ENCODE measurements around the gene EPYC. TPM values are rescaled to one million over a fixed set of nuclear protein-coding genes. Genes with fewer than 3 reads are reported as not detected.

Gene EPYC
- total RNA-seq, 4 donors from 2014 or later: not detected

DNA sequence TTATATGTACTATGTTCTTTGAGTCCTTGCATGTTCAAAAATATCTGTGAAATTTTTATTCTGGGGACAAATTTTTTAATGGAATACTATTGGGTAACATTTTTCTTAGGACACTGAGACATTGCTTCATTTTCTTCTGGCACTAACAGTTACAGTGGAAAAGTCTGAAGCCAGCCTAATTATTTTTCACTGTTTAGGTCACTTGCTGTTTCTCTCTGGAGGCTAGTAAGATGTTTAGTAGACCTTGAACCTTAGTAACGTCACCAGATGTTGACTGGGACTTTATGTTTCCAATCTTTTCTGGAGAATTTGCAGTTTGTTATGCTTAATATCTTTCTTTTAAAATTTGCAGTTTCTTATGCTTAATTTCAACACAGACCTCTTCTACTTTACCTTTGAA, 12.3 kb upstream of the EPYC start:
- intact Hi-C loops (cut with DNase I): no loop called here
- TF ChIP-seq CTCF (IDR thresholded peaks at IDR 0.05): no peak
- no peak for TF ChIP-seq EP300 (IDR thresholded peaks at IDR 0.05)
- TF ChIP-seq POLR2AphosphoS5 (IDR thresholded peaks at IDR 0.05): no peak
- TF ChIP-seq POLR2A (IDR thresholded peaks at IDR 0.05; ENCODE audit: low read depth): no peak
- H3K27ac ChIP-seq (replicated peaks in 1 of 4): no peak overlapping the region
- H3K27me3 ChIP-seq: no peaks in the 10 kb centered on the region
- no peaks in the 10 kb centered on the region for H3K9me3 ChIP-seq
- H3K4me1 ChIP-seq: peaks cover 0 to 14% (median 2%) of the 10 kb centered on the region in 4 donors
- H3K36me3 ChIP-seq: no peaks in the 10 kb centered on the region
- 82% methylated on average over 1 of the region's 1 CpG for WGBS
- no peak for DNase-seq (ENCODE audit: extremely low spot score)
- no peak overlapping the region for H3K4me3 ChIP-seq

- no peak overlapping the region for H3K4me3 ChIP-seq
- WGBS: 78% methylated on average over 1 of the region's 1 CpG
- no peaks in the 10 kb centered on the region for H3K36me3 ChIP-seq
- no peak for DNase-seq (ENCODE audit: extremely low spot score)
- no peak overlapping the region for H3K27ac ChIP-seq (replicated peaks in 1 of 4)
- TF ChIP-seq EP300 (IDR thresholded peaks at IDR 0.05) (no peak), POLR2A (IDR thresholded peaks at IDR 0.05; ENCODE audit: low read depth) (no peak), CTCF (IDR thresholded peaks at IDR 0.05) (no peak), POLR2AphosphoS5 (IDR thresholded peaks at IDR 0.05) (no peak)
- no peaks in the 10 kb centered on the region for H3K9me3 ChIP-seq
- no peaks in the 10 kb centered on the region for H3K4me1 ChIP-seq
- no peaks in the 10 kb centered on the region for H3K27me3 ChIP-seq
- intact Hi-C loops (cut with DNase I): no loop called here
Measured at GRCh38 chr12:91009319-91009950, 4.7 kb upstream of the EPYC start.

DNA sequence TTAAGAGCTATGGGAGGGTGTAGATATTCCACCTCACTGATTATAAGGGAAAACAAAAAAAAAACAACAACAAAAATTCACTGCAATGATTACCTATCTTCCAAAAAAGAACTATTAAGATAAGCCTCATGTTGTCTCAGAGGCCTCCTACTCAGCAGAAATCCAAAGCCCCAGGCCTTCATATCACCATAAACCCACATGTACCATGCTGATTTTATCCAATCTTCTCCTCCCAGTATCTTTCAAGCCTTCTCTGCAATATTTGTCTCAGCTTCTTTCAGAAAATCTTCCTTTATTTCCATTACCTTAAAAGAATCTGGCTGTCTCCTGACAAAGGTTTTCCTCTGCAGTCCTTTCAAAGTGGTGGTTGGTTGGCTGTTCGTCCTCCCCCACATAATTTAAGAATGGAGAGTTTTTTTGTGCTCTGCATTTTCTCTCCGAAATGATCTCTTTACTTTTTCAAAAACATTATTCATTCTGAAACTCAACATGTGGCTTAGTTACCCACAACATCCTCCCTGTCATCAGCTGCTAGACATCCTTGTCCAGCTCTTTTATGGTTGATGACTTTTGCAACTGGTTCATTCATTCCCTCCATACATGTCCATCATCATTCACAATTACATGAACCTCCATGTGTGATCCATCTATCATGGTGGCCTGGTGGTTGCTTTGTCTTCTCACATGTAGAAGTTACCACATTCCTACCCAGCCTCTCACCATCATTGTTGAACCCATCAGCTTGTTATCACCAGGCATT, 2.9 kb upstream of the EPYC start:
- Histone ChIP-seq H3K27me3 (no peaks in the 10 kb centered on the region), H3K36me3 (no peaks in the 10 kb centered on the region), H3K9me3 (no peaks in the 10 kb centered on the region), H3K4me1 (no peaks in the 10 kb centered on the region), H3K27ac (replicated peaks in 1 of 4) (no peak overlapping the region), H3K4me3 (no peak overlapping the region)
- 87% methylated on average over 2 of the region's 2 CpGs for WGBS
- no peak for TF ChIP-seq EP300 (IDR thresholded peaks at IDR 0.05)
- intact Hi-C loops (cut with DNase I): no loop called here
- DNase-seq (ENCODE audit: extremely low spot score): no peak

DNA sequence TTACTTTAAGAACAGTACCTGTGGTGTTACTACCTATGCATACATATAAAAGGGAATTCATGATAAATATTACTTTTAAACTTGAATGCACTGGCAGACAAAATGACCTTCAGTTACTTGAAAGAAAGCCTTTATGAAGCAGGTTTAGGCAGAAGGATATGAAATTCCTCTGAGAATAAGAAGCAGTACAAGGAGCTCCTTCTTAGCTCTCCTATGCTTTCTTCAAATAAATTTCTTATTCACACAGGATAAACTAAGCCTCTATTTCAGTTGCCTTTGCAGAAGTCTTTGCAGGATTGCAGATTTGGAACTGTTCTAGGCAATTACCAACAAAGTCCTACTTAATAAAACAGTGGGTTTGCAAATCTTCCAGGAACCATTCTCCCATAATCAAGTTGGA, 1.0 kb downstream of the EPYC start:
- H3K27me3 ChIP-seq: no peaks in the 10 kb centered on the region
- no peak for DNase-seq (ENCODE audit: extremely low spot score)
- no peaks in the 10 kb centered on the region for H3K9me3 ChIP-seq
- no peaks in the 10 kb centered on the region for H3K36me3 ChIP-seq
- TF ChIP-seq EP300 (IDR thresholded peaks at IDR 0.05) (no peak), CTCF (IDR thresholded peaks at IDR 0.05) (no peak), POLR2A (IDR thresholded peaks at IDR 0.05; ENCODE audit: low read depth) (no peak), POLR2AphosphoS5 (IDR thresholded peaks at IDR 0.05) (no peak)
- H3K27ac ChIP-seq (replicated peaks in 1 of 4): no peak overlapping the region
- no peak overlapping the region for H3K4me3 ChIP-seq
- intact Hi-C loops (cut with DNase I): no loop called here
- no peaks in the 10 kb centered on the region for H3K4me1 ChIP-seq

DNA sequence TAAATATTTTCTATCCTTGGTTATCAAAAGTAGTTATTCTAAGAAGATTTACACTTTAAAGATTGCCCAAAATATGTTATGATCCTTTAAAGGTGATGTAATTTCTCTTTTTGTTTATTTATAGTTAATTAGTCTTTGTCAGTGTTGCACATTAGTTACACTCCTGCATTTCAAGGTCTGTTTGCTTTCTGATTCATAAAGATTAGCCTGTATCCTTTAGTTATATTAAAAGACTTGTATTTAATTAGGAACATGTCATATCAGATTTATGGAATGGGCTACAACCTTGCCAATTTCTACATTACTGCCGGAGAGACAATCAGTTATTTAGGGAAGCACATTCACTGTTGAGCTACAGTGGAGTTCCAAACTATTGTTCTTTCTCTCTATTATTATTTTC, 3.5 kb downstream of the EPYC start:
- 35% methylated on average over 1 of the region's 1 CpG for WGBS
- no peaks in the 10 kb centered on the region for H3K27me3 ChIP-seq
- no peaks in the 10 kb centered on the region for H3K4me1 ChIP-seq
- intact Hi-C loops (cut with DNase I): no loop called here
- H3K27ac ChIP-seq (replicated peaks in 1 of 4): no peak overlapping the region
- DNase-seq (ENCODE audit: extremely low spot score): no peak
- H3K36me3 ChIP-seq: no peaks in the 10 kb centered on the region
- no peak for TF ChIP-seq POLR2AphosphoS5 (IDR thresholded peaks at IDR 0.05)
- no peak for TF ChIP-seq EP300 (IDR thresholded peaks at IDR 0.05)
- no peak for TF ChIP-seq POLR2A (IDR thresholded peaks at IDR 0.05; ENCODE audit: low read depth)
- no peak for TF ChIP-seq CTCF (IDR thresholded peaks at IDR 0.05)
- H3K9me3 ChIP-seq: no peaks in the 10 kb centered on the region
- no peak overlapping the region for H3K4me3 ChIP-seq
